Muscle of leg (tissue), 11 donors: ENCODE results near the gene GLRX5. TPM values are rescaled to one million over a fixed set of nuclear protein-coding genes. Genes with fewer than 3 reads are reported as not detected.

Experiments used
- DNase-seq: peaks from one replicate; pipeline ENCODE4 v3.0.0; 2013
- H3K27ac ChIP-seq: one replicate; pipeline ENCODE4 v1.5.1; 2013; ENCODE audit warnings: mild to moderate bottlenecking, low read length, control low read depth
- H3K27me3 ChIP-seq: one replicate; pipeline ENCODE4 v1.6.1; 2013; ENCODE audit warnings: low read length; ENCODE audit not compliant: control insufficient read depth, insufficient read depth
- H3K36me3 ChIP-seq: one replicate; pipeline ENCODE4 v1.6.1; 2013; ENCODE audit warnings: low read length; ENCODE audit not compliant: control insufficient read depth, insufficient read depth
- H3K4me1 ChIP-seq: one replicate; pipeline ENCODE4 v1.6.1; 2013; ENCODE audit warnings: low read length; ENCODE audit not compliant: control insufficient read depth, insufficient read depth
- H3K4me3 ChIP-seq: one replicate; pipeline ENCODE4 v1.5.1; 2013; ENCODE audit warnings: low read length, control low read depth
- H3K9me3 ChIP-seq: replicated peaks from 2 replicates; pipeline ENCODE4 v1.6.1; 2013; ENCODE audit warnings: low read depth, low read length; ENCODE audit not compliant: control insufficient read depth
- WGBS: methylation state at CpG from one replicate; pipeline ENCODE4 v1.1.5; 2013; ENCODE audit warnings: missing lambda C conversion rate; ENCODE audit not compliant: insufficient coverage; 5-methylcytosine and 5-hydroxymethylcytosine counted together
- polyA plus RNA-seq, 8 donors: library from polyadenylated mRNA; unstranded; fragments of 120-200 nt; gene quantifications; one replicate each; pipeline versions ENCODE4 v1.2.1 to v1.2.3, GENCODE V29; 2013; ENCODE audit warnings: inconsistent platforms in 1 of 8, low replicate concordance in 1 of 8; ENCODE audit not compliant: insufficient read length in 8 of 8, insufficient read depth in 1 of 8
- total RNA-seq: library from RNA; stranded (reverse); fragments of 120-200 nt; gene quantifications from one replicate; pipeline ENCODE4 v1.2.4, GENCODE V29; 2013

Gene GLRX5
- total and polyA plus RNA-seq, 9 donors, result 44.3 to 58.7 (median 52.9) TPM

DNA sequence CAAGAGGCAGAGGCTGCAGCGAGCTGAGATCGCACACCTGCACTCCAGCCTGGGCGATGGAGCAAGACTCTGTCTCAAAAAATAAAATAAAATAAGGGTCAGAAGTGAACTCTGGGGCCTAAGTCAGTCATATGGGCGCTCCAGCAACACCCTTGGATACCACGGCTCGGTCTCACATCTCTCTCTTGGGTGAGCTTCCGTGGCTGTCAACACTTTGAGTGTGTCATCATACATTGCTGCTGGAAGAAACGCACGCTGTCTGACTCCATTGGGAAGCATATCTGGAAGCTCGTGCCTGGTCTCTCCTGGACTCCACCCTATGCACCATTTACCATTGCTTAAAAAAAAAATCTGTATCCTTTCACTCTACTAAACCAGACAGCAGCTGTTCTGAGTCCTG, 20.2 kb downstream of the GLRX5 start:
- Histone ChIP-seq H3K27me3 (no peaks in the 10 kb centered on the region), H3K9me3 (peaks cover 4% of the 10 kb centered on the region), H3K4me1 (peaks cover 4% of the 10 kb centered on the region), H3K36me3 (no peaks in the 10 kb centered on the region), H3K4me3 (no peak overlapping the region), H3K27ac (no peak overlapping the region)
- 84% methylated on average over 10 of the region's 10 CpGs for WGBS
- DNase-seq, result no peak

- Histone ChIP-seq H3K9me3 (no peaks in the 10 kb centered on the region), H3K4me3 (no peak overlapping the region), H3K36me3 (no peaks in the 10 kb centered on the region), H3K27me3 (peaks cover 5% of the 10 kb centered on the region), H3K27ac (no peak overlapping the region), H3K4me1 (no peaks in the 10 kb centered on the region)
- 87% methylated on average over 5 of the region's 11 CpGs for WGBS
- DNase-seq, result no peak
Observed at GRCh38 chr14:95557291-95557690, 22.4 kb downstream of the GLRX5 start.

DNA sequence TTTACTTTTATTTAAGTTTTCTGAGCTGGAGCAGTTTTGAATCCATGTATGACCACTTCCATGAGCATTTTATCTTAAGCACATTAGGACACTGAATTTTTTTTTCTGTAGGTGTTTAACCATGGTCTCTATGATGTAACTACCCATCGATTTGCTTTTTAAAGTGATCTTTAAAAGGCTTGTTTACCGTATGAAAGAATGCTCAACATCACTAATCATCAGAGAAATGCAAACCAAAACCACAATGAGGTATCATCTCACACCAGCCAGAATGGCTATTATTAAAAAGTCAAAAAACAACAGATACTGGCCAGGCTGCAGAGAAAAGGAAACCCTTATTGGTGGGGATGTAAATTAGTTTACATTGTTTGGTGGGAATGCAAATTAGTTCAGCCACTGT, 23.0 kb downstream of the GLRX5 start:
- Histone ChIP-seq H3K4me3 (no peak overlapping the region), H3K27ac (no peak overlapping the region), H3K27me3 (peaks cover 5% of the 10 kb centered on the region), H3K36me3 (no peaks in the 10 kb centered on the region), H3K4me1 (peaks cover under 1% of the 10 kb centered on the region), H3K9me3 (no peaks in the 10 kb centered on the region)
- no CpG with 5 or more reads among the region's 2 CpGs for WGBS
- DNase-seq, result no peak

GRCh38 chr14:95559203-95559602, 24.4 kb downstream of the GLRX5 start:
- WGBS, result 30% methylated on average over 3 of the region's 6 CpGs
- no peaks in the 10 kb centered on the region for H3K36me3 ChIP-seq
- no peak overlapping the region for H3K4me3 ChIP-seq
- H3K4me1 ChIP-seq, result peaks cover 9% of the 10 kb centered on the region
- H3K9me3 ChIP-seq, result no peaks in the 10 kb centered on the region
- DNase-seq, result no peak
- no peak overlapping the region for H3K27ac ChIP-seq
- peaks cover 5% of the 10 kb centered on the region for H3K27me3 ChIP-seq

DNA sequence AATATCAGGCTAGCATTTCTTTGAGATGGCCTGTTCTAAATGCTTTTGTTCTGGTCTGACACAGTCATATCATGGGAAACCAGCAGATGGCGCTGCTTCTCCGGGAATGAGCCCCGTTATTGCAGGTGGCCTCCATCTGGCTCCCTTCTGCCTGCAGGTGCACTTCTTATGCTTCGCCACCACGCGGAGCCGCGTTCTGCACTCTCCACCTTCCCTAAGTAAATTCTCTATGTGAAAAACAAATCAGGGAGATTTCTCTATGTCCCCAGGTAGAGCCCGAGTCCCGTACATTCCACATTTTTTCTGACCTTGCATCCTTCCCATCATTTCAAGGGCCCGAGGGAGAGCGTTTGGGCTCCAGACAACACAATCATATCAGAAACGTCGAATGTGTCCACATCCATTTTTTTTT, 26.2 kb downstream of the GLRX5 start:
- H3K27ac ChIP-seq, result no peak overlapping the region
- H3K36me3 ChIP-seq, result no peaks in the 10 kb centered on the region
- no peaks in the 10 kb centered on the region for H3K9me3 ChIP-seq
- peak; percentile 83 for DNase-seq
- no peak overlapping the region for H3K4me3 ChIP-seq
- peaks cover 12% of the 10 kb centered on the region for H3K4me1 ChIP-seq
- peaks cover 5% of the 10 kb centered on the region for H3K27me3 ChIP-seq
- 0% methylated on average over 10 of the region's 14 CpGs for WGBS

DNA sequence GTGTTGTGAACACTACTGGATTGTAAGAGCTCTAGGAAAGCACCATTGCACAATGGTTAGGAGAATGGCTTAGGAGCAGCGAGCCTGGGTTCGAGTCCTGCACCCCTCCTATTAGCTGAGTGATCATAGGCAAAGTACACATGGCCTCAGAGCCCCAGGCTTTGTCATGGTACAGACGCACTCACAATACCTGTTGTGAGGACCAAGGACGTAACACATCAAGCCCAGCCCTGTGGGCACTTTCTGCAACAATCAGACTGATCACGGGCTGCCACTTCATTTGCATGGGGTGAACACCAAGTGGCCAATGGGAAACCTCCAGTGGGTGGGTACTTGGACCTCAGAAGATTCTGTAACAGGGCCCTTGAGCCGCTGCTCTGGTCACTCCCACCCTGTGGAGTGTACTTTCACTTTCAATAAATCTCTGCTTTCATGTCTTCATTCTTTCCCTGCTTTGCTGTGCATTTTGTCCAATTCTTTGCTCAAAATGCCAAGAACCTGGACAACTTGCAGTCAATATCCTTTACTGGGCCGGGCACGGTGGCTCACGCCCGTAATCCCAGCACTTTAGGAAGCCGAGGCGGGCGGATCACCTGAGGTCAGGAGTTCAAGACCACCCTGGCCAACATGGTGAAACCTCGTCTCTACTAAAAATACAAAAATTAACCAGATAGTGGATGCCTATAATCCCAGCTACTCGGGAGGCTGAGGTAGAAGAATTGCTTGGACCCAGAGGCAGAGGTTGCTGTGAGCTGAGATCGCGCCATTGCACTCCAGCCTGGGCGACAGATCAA, 28.2 kb downstream of the GLRX5 start:
- 72% methylated on average over 9 of the region's 18 CpGs for WGBS
- DNase-seq, result peak; percentile 13
- peaks cover 5% of the 10 kb centered on the region for H3K27me3 ChIP-seq
- no peak overlapping the region for H3K4me3 ChIP-seq
- H3K4me1 ChIP-seq, result peaks cover 12% of the 10 kb centered on the region
- no peak overlapping the region for H3K27ac ChIP-seq
- H3K9me3 ChIP-seq, result no peaks in the 10 kb centered on the region
- H3K36me3 ChIP-seq, result no peaks in the 10 kb centered on the region

DNA sequence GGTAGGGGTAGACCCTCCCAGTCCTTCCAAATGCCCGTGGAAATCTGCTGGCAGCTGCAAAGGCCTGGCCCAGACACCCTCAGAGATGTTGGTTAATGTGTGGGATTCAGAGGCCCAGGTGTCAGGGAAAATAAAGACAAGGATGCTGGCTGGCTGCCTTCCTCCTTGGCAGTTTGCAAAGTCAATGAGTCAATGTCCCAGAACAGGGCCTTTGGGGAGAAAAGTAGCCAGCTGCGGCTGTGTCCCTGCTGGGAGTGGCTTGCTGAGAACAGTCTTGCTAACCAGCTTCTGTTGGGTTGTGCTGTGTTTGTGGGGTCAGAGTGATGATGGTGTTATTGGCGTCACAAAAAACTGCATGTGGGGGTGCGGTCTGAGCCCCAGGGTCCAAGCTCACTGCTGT, 29.2 kb downstream of the GLRX5 start:
- Histone ChIP-seq H3K9me3 (no peaks in the 10 kb centered on the region), H3K4me1 (peaks cover 12% of the 10 kb centered on the region), H3K4me3 (no peak overlapping the region), H3K27me3 (peaks cover 5% of the 10 kb centered on the region), H3K36me3 (no peaks in the 10 kb centered on the region), H3K27ac (no peak overlapping the region)
- WGBS, result 58% methylated on average over 4 of the region's 4 CpGs
- peak; percentile 33 for DNase-seq

DNA sequence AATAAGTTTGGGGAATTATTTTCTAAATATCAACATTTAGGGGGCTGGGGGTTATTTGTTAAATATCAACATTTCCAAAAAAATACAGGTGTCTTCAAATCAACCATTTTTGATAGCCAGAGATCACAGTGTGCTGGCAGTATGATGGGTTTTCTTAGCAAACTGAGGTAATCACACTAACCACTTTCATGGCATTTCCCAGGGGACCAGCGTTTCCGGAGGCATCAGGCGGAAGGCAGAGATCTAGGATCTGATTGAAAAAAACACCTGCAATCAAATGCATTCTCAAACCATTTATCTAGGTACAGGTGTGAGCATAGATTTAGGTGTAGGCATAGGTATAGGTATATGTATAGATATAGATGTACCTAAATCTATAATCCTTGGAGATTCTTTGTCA, 34.6 kb downstream of the GLRX5 start:
- DNase-seq, result no peak
- no peaks in the 10 kb centered on the region for H3K9me3 ChIP-seq
- no CpG with 5 or more reads among the region's 3 CpGs for WGBS
- H3K36me3 ChIP-seq, result no peaks in the 10 kb centered on the region
- H3K27ac ChIP-seq, result no peak overlapping the region
- no peaks in the 10 kb centered on the region for H3K27me3 ChIP-seq
- peaks cover under 1% of the 10 kb centered on the region for H3K4me1 ChIP-seq
- no peak overlapping the region for H3K4me3 ChIP-seq

DNA sequence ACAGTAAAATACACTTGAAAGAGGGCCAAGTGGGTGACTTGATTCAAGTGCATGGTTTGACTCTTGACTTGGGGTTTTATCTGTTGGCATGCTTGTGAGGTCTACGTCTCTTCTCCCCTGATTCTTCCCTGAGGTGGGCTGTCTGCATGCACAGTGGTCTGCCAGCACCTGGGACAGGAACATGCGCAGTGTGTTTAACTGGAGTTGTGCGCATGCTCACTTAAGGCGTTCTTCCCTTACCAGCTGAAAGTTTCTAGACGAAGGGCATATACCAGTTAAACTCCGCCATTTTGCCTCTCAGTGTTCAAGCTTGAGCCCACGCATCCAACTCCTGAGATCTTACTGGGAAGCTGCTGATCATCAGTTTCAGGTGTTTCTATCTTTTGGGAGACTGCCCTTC, 38.5 kb downstream of the GLRX5 start:
- DNase-seq, result no peak
- Histone ChIP-seq H3K27ac (no peak overlapping the region), H3K36me3 (no peaks in the 10 kb centered on the region), H3K27me3 (peaks cover 8% of the 10 kb centered on the region), H3K4me1 (no peaks in the 10 kb centered on the region), H3K9me3 (no peaks in the 10 kb centered on the region), H3K4me3 (no peak overlapping the region)
- 86% methylated on average over 7 of the region's 7 CpGs for WGBS

DNA sequence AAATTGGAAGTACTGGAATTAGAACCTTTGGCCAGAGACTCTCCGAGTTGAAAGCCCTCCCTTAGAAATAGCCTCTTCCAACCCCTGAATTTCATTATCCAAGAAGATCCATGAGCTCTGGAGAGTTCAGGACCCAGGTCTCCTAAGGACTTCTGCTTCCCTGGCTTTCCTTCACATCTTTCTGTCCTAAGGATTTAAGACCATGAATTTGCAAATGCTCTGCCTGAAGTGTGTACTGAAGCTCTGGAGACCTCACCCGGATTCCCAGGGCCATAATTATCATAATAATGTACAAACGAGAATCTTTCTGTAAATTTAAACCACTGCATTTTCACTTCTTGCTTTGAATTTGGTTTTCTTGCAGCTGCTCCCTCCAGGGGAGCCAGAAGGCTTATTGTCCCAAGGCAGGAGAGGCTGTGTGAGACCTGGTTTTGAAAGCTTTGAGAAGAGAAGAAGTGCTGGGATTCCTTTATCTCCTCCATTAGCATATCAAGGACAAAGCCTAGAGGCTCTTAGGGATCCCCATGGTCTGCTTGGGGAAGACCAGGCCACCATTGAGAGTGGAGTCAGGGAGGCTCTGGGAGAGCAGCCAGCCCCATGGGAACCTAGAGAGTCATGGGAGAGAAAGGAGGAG, 41.1 kb downstream of the GLRX5 start:
- WGBS, result no CpG with 5 or more reads among the region's 3 CpGs
- Histone ChIP-seq H3K27me3 (peaks cover 8% of the 10 kb centered on the region), H3K4me3 (no peak overlapping the region), H3K4me1 (no peaks in the 10 kb centered on the region), H3K36me3 (no peaks in the 10 kb centered on the region), H3K9me3 (no peaks in the 10 kb centered on the region), H3K27ac (no peak overlapping the region)
- DNase-seq, result no peak
